ENCODE data around the gene NPC1. TPM values are rescaled to one million over a fixed set of nuclear protein-coding genes. Genes with fewer than 3 reads are reported as not detected.

The NPC1 gene
- total RNA-seq, 1 experiment from 2014 or later, result 29.5 TPM

DNA sequence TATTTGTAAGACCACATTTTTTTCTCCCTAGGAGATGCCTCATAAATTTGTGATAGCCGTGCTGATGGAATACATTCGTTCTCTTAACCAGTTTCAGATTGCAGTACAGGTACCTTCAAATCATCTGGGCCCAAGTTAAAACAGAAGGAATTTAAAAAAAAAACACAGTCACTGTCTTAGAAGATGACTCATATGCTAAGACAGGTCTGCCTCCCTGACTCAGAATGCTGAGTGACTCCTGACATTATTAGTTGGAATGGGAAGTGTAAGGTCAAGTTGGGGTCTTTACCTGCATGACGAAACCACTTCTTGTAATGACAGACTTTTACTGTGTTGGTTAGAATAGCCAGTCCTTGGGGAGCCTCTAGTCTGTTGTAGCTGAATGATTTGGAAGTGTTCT, 56.7 kb downstream of the NPC1 start:
- intact Hi-C loops (cut with micrococcal nuclease; ENCODE audit: unreplicated experiment), result no loop called here
- ChIA-PET CTCF (no interaction called here), POLR2A (no interaction called here)
- Histone ChIP-seq H3K36me3 (ENCODE audit: control insufficient read depth, insufficient read depth, low read length) (no peaks in the 10 kb centered on the region), H3K4me1 (no peaks in the 10 kb centered on the region), H3K27me3 (replicated peaks; ENCODE audit: control insufficient read depth, insufficient read depth, low read length) (no peaks in the 10 kb centered on the region), H3K4me3 (ENCODE audit: low read depth, low read length) (no peak overlapping the region), H3K9me3 (no peaks in the 10 kb centered on the region)
- no peak overlapping the region for H3K4me3 Mint-ChIP-seq (ENCODE audit: unreplicated experiment)
- TF ChIP-seq, protein P1, sequence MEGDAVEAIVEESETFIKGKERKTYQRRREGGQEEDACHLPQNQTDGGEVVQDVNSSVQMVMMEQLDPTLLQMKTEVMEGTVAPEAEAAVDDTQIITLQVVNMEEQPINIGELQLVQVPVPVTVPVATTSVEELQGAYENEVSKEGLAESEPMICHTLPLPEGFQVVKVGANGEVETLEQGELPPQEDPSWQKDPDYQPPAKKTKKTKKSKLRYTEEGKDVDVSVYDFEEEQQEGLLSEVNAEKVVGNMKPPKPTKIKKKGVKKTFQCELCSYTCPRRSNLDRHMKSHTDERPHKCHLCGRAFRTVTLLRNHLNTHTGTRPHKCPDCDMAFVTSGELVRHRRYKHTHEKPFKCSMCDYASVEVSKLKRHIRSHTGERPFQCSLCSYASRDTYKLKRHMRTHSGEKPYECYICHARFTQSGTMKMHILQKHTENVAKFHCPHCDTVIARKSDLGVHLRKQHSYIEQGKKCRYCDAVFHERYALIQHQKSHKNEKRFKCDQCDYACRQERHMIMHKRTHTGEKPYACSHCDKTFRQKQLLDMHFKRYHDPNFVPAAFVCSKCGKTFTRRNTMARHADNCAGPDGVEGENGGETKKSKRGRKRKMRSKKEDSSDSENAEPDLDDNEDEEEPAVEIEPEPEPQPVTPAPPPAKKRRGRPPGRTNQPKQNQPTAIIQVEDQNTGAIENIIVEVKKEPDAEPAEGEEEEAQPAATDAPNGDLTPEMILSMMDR (IDR thresholded peaks at IDR 0.05; ENCODE audit: insufficient read depth in 1 of 2, low read depth in 1 of 2, low read length in 1 of 2, severe bottlenecking in 1 of 2, unreplicated experiment in 1 of 2), result no peak
- H3K4me1 Mint-ChIP-seq (ENCODE audit: low read depth, unreplicated experiment), result no peaks in the 10 kb centered on the region
- BruUV-seq (replicated peaks), result no TSS peak
- DNase-seq, result no peak
- H3K36me3 Mint-ChIP-seq (ENCODE audit: insufficient read depth, unreplicated experiment), result peaks cover 57% of the 10 kb centered on the region
- H3K27ac Mint-ChIP-seq (ENCODE audit: unreplicated experiment), result no peak overlapping the region
- H3K9me3 Mint-ChIP-seq (ENCODE audit: unreplicated experiment), result no peaks in the 10 kb centered on the region
- H3K27me3 Mint-ChIP-seq (ENCODE audit: insufficient read depth, unreplicated experiment), result no peaks in the 10 kb centered on the region

DNA sequence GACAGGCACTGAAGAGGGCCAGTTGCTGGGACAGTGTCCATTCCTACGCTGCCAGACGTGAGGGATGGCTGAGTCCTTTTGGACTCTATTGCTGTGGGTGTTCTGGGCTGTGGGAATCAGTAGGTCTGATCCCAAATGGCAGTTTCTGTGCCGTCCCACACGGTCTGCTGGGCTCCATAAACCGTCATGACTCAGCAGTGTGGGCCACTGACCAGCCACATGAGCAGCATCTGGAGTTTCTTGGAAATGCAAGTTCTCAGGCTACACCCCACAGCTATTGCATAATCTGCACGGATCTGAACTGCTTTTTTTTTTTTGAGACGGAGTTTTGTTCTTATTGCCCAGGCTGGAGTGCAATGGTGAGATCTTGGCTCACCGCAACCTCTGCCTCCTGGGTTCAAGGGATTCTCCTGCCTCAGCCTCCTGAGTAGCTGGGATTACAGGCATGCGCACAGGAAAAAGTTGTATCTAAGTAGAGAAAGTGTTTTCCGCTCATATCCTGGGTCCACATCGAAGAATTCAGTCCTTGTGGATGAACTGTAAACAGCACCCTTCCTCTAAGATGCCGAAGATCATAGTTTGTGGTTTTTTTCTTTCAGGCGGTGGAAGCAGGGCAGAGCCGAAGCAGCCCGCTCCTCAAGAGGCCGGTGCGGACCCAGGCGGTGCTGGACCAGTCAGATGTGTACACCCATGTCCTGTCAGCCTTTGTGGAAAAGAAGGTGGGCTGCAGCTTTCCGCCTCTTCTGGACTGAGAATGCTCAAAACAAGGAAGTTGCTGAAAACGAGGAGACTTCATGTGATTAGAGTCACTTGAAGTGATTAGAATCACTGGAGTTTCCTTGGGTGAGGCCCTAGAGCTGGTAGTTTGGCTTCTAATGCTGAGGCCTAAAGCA, 57.5 kb downstream of the NPC1 start:
- intact Hi-C loops (cut with micrococcal nuclease; ENCODE audit: unreplicated experiment), result no loop called here
- no peak overlapping the region for H3K27ac Mint-ChIP-seq (ENCODE audit: unreplicated experiment)
- H3K9me3 ChIP-seq, result no peaks in the 10 kb centered on the region
- no peak for DNase-seq
- TF ChIP-seq, protein P1 (IDR thresholded peaks at IDR 0.05; ENCODE audit: insufficient read depth in 1 of 2, low read depth in 1 of 2, low read length in 1 of 2, severe bottlenecking in 1 of 2, unreplicated experiment in 1 of 2), result no peak
- H3K27me3 ChIP-seq (replicated peaks; ENCODE audit: control insufficient read depth, insufficient read depth, low read length), result no peaks in the 10 kb centered on the region
- no peaks in the 10 kb centered on the region for H3K27me3 Mint-ChIP-seq (ENCODE audit: insufficient read depth, unreplicated experiment)
- CTCF ChIA-PET, result no interaction called here
- H3K36me3 Mint-ChIP-seq (ENCODE audit: insufficient read depth, unreplicated experiment), result peaks cover 59% of the 10 kb centered on the region
- BruUV-seq (replicated peaks), result no TSS peak
- no peak overlapping the region for H3K4me3 ChIP-seq (ENCODE audit: low read depth, low read length)
- H3K4me1 ChIP-seq, result no peaks in the 10 kb centered on the region
- no peak overlapping the region for H3K4me3 Mint-ChIP-seq (ENCODE audit: unreplicated experiment)
- no peaks in the 10 kb centered on the region for H3K9me3 Mint-ChIP-seq (ENCODE audit: unreplicated experiment)
- no peaks in the 10 kb centered on the region for H3K4me1 Mint-ChIP-seq (ENCODE audit: low read depth, unreplicated experiment)
- H3K36me3 ChIP-seq (ENCODE audit: control insufficient read depth, insufficient read depth, low read length), result no peaks in the 10 kb centered on the region
- POLR2A ChIA-PET, result no interaction called here

DNA sequence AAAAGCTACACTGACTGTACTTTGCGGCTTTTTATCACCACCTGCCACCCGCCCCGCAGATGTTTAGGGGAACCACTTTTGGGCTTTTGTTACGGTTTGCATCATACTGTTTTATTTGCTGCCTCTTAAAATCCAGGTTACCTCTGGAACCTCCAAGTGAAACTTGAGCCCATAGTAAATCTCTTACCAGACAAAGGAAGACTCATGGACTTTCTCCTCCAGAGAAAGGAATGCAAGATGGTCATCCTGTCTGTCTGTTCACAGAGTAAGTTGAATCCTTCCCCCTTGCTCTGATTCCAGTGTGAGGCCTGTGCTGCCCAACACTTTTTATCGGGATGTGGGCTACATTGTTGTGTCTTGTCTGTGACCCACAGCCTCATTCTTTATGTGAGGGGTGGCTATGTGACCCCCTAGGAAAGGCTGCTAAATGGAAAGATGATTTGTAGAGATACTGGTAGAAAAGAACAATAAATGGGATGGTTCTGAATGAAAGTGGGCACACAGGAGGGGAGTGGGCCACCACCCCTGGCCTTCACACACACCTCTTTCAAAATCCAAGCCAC, 59.7 kb downstream of the NPC1 start:
- ChIA-PET POLR2A (no interaction called here), CTCF (no interaction called here)
- H3K4me1 ChIP-seq, result no peaks in the 10 kb centered on the region
- DNase-seq, result no peak
- Mint-ChIP-seq H3K27me3 (ENCODE audit: insufficient read depth, unreplicated experiment) (no peaks in the 10 kb centered on the region), H3K27ac (ENCODE audit: unreplicated experiment) (no peak overlapping the region), H3K9me3 (ENCODE audit: unreplicated experiment) (no peaks in the 10 kb centered on the region), H3K36me3 (ENCODE audit: insufficient read depth, unreplicated experiment) (peaks cover 44% of the 10 kb centered on the region), H3K4me3 (ENCODE audit: unreplicated experiment) (no peak overlapping the region), H3K4me1 (ENCODE audit: low read depth, unreplicated experiment) (no peaks in the 10 kb centered on the region)
- TF ChIP-seq, protein P1 (IDR thresholded peaks at IDR 0.05; ENCODE audit: insufficient read depth in 1 of 2, low read depth in 1 of 2, low read length in 1 of 2, severe bottlenecking in 1 of 2, unreplicated experiment in 1 of 2), result no peak
- no peak overlapping the region for H3K4me3 ChIP-seq (ENCODE audit: low read depth, low read length)
- H3K9me3 ChIP-seq, result no peaks in the 10 kb centered on the region
- H3K36me3 ChIP-seq (ENCODE audit: control insufficient read depth, insufficient read depth, low read length), result no peaks in the 10 kb centered on the region
- intact Hi-C loops (cut with micrococcal nuclease; ENCODE audit: unreplicated experiment), result no loop called here
- BruUV-seq (replicated peaks), result no TSS peak
- H3K27me3 ChIP-seq (replicated peaks; ENCODE audit: control insufficient read depth, insufficient read depth, low read length), result no peaks in the 10 kb centered on the region
